HFFc6 (cell line): ENCODE measurements around the gene IL17RD. TPM values are rescaled to one million over a fixed set of nuclear protein-coding genes. Genes with fewer than 3 reads are reported as not detected.

ENCODE experiments used
- DNase-seq: peaks from one replicate; pipeline ENCODE4 v3.0.0-alpha.2; 2018
- H3K27ac Mint-ChIP-seq: 2 replicates; pipeline ENCODE4 v1.8.0; 2020; ENCODE audit warnings: mild to moderate bottlenecking, mixed read lengths
- H3K27me3 Mint-ChIP-seq: 2 replicates; pipeline ENCODE4 v1.8.0; 2021; ENCODE audit warnings: mild to moderate bottlenecking, moderate library complexity, mixed read lengths; ENCODE audit not compliant: insufficient read depth
- H3K36me3 Mint-ChIP-seq: 2 replicates; pipeline ENCODE4 v1.8.0; 2021; ENCODE audit warnings: low read depth, mixed read lengths
- H3K4me1 Mint-ChIP-seq: 2 replicates; pipeline ENCODE4 v1.8.0; 2020; ENCODE audit warnings: low read depth, mixed read lengths
- H3K4me3 Mint-ChIP-seq: 2 replicates; pipeline ENCODE4 v1.8.0; 2020; ENCODE audit warnings: mild to moderate bottlenecking, moderate library complexity, mixed read lengths
- H3K9me3 Mint-ChIP-seq: 2 replicates; pipeline ENCODE4 v1.8.0; 2020; ENCODE audit warnings: mild to moderate bottlenecking, mixed read lengths
- CTCF ChIP-seq: fragments of 200-600 bp; sonication (generic); IDR thresholded peaks from 2 replicates; pipeline ENCODE4 v1.5.0; 2021; ENCODE audit warnings: antibody characterized with exemption, mild to moderate bottlenecking
- total RNA-seq, 6 experiments: library from RNA; stranded (reverse); fragmentation: NEBNext Ultra II Directional; extraction: Animal tissue kit (Norgen Biotek cat#: 25700); gene quantifications; 2 replicates in 1 of 6; 3 replicates in 5 of 6; pipeline ENCODE4 v1.2.3, GENCODE V29; 2021

Gene IL17RD
- total RNA-seq, 6 experiments from 2014 or later: 0.05 to 0.26 (median 0.13) TPM; not detected in 2

GRCh38 chr3:57158813-57159738 lies 6.1 kb downstream of the IL17RD start:
- H3K4me1 Mint-ChIP-seq: peaks cover 12% of the 10 kb centered on the region
- H3K27me3 Mint-ChIP-seq: peaks cover 46% of the 10 kb centered on the region
- no peak overlapping the region for H3K27ac Mint-ChIP-seq
- no peak for TF ChIP-seq CTCF
- H3K4me3 Mint-ChIP-seq: no peak overlapping the region
- H3K9me3 Mint-ChIP-seq: no peaks in the 10 kb centered on the region
- DNase-seq: no peak
- no peaks in the 10 kb centered on the region for H3K36me3 Mint-ChIP-seq

DNA sequence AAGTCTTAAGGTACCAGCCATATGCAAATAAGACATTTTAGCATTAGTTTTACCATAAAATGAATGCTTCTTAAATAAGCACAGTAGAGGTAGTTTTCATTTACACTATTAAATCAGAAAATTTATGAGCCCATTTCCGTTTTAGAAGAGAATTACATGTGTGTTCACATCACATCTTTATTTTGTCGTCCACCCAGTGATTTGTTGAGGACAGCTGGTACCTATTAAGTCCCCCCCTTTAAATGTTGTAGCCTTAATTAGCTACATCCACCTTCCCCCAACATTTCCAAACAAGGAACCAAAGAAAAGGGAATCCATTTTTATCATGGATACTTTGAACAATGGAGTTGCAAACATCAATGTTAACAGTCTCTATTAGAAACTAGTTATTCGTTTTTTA lies 6.8 kb downstream of the IL17RD start:
- no peaks in the 10 kb centered on the region for H3K9me3 Mint-ChIP-seq
- H3K4me1 Mint-ChIP-seq: peaks cover 11% of the 10 kb centered on the region; the same call in 1 of the 2 replicates
- no peak overlapping the region for H3K27ac Mint-ChIP-seq
- no peak for TF ChIP-seq CTCF
- H3K27me3 Mint-ChIP-seq: peaks cover 46% of the 10 kb centered on the region
- no peaks in the 10 kb centered on the region for H3K36me3 Mint-ChIP-seq
- DNase-seq: no peak
- no peak overlapping the region for H3K4me3 Mint-ChIP-seq

DNA sequence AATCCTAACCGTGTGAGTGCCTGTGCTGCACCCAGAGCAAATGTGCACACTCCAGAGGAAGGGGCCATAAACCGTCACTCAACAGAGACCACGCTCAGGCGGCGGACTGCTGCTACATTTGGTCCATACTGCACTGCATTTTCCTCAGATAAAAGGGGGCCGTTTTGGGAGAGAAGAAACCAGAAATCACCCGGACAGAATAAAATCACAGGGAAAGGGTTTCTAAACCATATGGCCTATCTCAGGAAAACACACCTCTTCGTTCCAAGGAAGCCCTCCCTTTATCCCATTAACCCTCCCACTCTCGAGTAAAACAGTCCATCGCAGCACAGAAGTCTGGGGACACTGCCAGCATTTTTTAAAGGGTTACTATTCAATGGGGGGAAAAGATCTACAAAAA lies 7.6 kb downstream of the IL17RD start:
- TF ChIP-seq CTCF: no peak
- Mint-ChIP-seq H3K27ac (no peak overlapping the region), H3K36me3 (no peaks in the 10 kb centered on the region), H3K4me1 (peaks cover 11% of the 10 kb centered on the region; the same call in 1 of the 2 replicates), H3K9me3 (no peaks in the 10 kb centered on the region), H3K4me3 (no peak overlapping the region), H3K27me3 (peaks cover 51% of the 10 kb centered on the region)
- DNase-seq: no peak

GRCh38 chr3:57155310-57155643 lies 9.9 kb downstream of the IL17RD start:
- Mint-ChIP-seq H3K4me3 (no peak overlapping the region), H3K9me3 (no peaks in the 10 kb centered on the region), H3K27ac (no peak overlapping the region), H3K27me3 (peaks cover 53% of the 10 kb centered on the region), H3K36me3 (no peaks in the 10 kb centered on the region), H3K4me1 (peaks cover 21% of the 10 kb centered on the region)
- TF ChIP-seq CTCF: no peak
- no peak for DNase-seq

GRCh38 chr3:57154470-57155309 lies 10.5 kb downstream of the IL17RD start:
- H3K27ac Mint-ChIP-seq: no peak overlapping the region
- H3K4me3 Mint-ChIP-seq: no peak overlapping the region
- peaks cover 52% of the 10 kb centered on the region for H3K27me3 Mint-ChIP-seq

More at GRCh38 chr3:57154470-57155309, 10.5 kb downstream of the IL17RD start:
- no peak for TF ChIP-seq CTCF
- H3K36me3 Mint-ChIP-seq: no peaks in the 10 kb centered on the region
- peaks cover 24% of the 10 kb centered on the region for H3K4me1 Mint-ChIP-seq
- no peak for DNase-seq
- H3K9me3 Mint-ChIP-seq: no peaks in the 10 kb centered on the region
